GM19324 (cell line): Measurements from ENCODE around the gene USF2.

Experiments
- ATAC-seq: cut with Tn5 transposase; IDR thresholded peaks from one replicate; pipeline ENCODE4 v1.9.1; 2021; ENCODE audit warnings: mild to moderate bottlenecking, moderate library complexity; ENCODE audit not compliant: unreplicated experiment, low FRiP score

USF2 gene

GRCh38 chr19:35264268-35265125 lies 4.3 kb upstream of the USF2 start:
- no peak for ATAC-seq

- ATAC-seq, result no peak
Observed at GRCh38 chr19:35265126-35265899, 3.4 kb upstream of the USF2 start.

- no peak for ATAC-seq
Observed at GRCh38 chr19:35265900-35266519, 2.8 kb upstream of the USF2 start.

GRCh38 chr19:35266520-35267352 lies 2.0 kb upstream of the USF2 start:
- ATAC-seq, result no peak

- no peak for ATAC-seq
Observed at GRCh38 chr19:35267353-35267817, 1.4 kb upstream of the USF2 start.

- peak; percentile 58 for ATAC-seq
Observed at GRCh38 chr19:35267818-35268535, 785 bp upstream of the USF2 start.

GRCh38 chr19:35269438-35270117 lies 816 bp downstream of the USF2 start:
- ATAC-seq, result peak; percentile 54

GRCh38 chr19:35270381-35270811 lies 1.6 kb downstream of the USF2 start:
- no peak for ATAC-seq

GRCh38 chr19:35271546-35271945 lies 2.8 kb downstream of the USF2 start:
- ATAC-seq, result no peak

- no peak for ATAC-seq
Observed at GRCh38 chr19:35272122-35272719, 3.5 kb downstream of the USF2 start.

- ATAC-seq, result no peak
Observed at GRCh38 chr19:35272954-35273649, 4.3 kb downstream of the USF2 start.

GRCh38 chr19:35273686-35274259 lies 5.0 kb downstream of the USF2 start:
- ATAC-seq, result no peak

- ATAC-seq, result no peak
Observed at GRCh38 chr19:35274323-35274722, 5.6 kb downstream of the USF2 start.

GRCh38 chr19:35276706-35277281 lies 8.0 kb downstream of the USF2 start:
- ATAC-seq, result no peak

GRCh38 chr19:35278578-35279284 lies 10.0 kb downstream of the USF2 start:
- ATAC-seq, result no peak

GRCh38 chr19:35279374-35279773 lies 10.6 kb downstream of the USF2 start:
- ATAC-seq, result no peak
